BJ (cell line): Measurements from ENCODE around the gene SIX5. TPM values are rescaled to one million over a fixed set of nuclear protein-coding genes. Genes with fewer than 3 reads are reported as not detected.

ENCODE experiments used
- CTCF ChIA-PET: fragments of 350-600 bp; formaldehyde crosslinking; extraction: SDS; loops from one replicate; lab custom pipeline; 2021; ENCODE audit warnings: antibody characterized with exemption, inconsistent platforms; lab: Yijun Ruan, JAX
- POLR2A ChIA-PET: fragments of 300-600 bp; sonication (Branson Sonifier 250); formaldehyde crosslinking; extraction: SDS; loops from one replicate; lab custom pipeline; 2021; ENCODE audit warnings: antibody characterized with exemption; lab: Charles Lee
- DNase-seq: peaks from one replicate; pipeline ENCODE4 v3.0.0-alpha.2; 2011; ENCODE audit warnings: low read depth
- H3K27me3 ChIP-seq: 2 replicates; pipeline ENCODE4 v1.6.0; 2011; ENCODE audit warnings: low read length; ENCODE audit not compliant: control insufficient read depth, insufficient read depth
- H3K36me3 ChIP-seq: 2 replicates; pipeline ENCODE4 v1.5.1; 2011; ENCODE audit warnings: low read length; ENCODE audit not compliant: control insufficient read depth, insufficient read depth
- H3K4me3 ChIP-seq: 2 replicates; pipeline ENCODE4 v1.5.1; 2011; ENCODE audit warnings: low read depth, mild to moderate bottlenecking, control low read depth, low read length
- polyA plus RNA-seq: library from polyadenylated mRNA; depleted of rRNA; stranded (reverse); fragments of >200 nt; gene quantifications from 2 replicates; pipeline ENCODE4 v1.2.3, GENCODE V29; 2011
- TF ChIP-seq, protein P1 (sequence below): IDR thresholded peaks from 2 replicates; pipeline ENCODE4 v1.5.1; 2011; ENCODE audit warnings: low read depth, mild to moderate bottlenecking, control low read depth, inconsistent platforms, low read length, moderate library complexity; ENCODE audit not compliant: insufficient read depth

The SIX5 gene
- polyA plus RNA-seq, 1 experiment: 12.5 TPM

DNA sequence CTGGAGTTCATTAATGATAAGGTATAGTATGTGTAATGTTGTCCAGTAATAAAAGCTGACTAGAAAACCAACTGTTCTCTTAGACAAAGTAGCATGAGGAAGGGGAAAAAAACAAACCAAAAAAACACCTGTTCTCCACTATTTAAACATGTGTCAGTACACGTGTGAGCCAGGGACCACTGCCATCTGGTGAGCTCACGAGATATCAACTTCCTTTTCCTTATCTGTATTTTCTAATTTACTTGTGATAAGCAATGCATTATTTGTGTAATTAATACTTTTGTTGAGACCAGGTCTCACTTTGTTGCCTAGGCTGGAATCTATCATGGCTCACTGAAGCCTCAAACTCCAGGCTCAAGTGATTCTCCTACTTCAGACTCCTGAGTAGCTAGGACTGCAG lies 4.3 kb upstream of the SIX5 start:
- ChIA-PET CTCF (interaction anchor here (0.7 to 7.7 kb wide), 5 partner anchors 9 to 183 kb away, joined by 3 to 154 read pairs (median 5); partner anchors contain the start of genes DMPK and QPCTL), POLR2A (interaction anchor here (0.5 kb wide), 1 partner anchor 9 kb away, joined by 3 read pairs; the partner anchor contains the start of gene DMPK)

DNA sequence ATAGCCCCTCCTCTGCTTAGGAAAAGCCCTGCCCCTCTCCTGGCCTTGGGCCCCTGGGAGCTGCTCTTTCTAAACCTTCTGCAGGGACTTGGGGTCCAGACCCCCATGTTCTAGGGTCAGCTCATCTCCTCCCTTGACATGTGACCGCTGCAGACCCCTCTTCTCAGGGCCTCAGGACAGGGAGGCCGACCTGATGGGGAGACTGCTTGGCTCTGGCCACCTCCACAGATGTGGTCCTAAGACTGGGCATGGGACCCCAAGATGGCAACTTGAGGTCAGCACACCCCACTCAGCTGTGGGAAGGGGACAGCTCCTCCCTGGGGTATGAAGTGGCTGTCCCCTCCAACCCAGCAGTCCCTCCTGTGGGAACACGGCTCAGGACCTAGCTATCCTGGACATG lies 3.9 kb upstream of the SIX5 start:
- TF ChIP-seq, protein P1, sequence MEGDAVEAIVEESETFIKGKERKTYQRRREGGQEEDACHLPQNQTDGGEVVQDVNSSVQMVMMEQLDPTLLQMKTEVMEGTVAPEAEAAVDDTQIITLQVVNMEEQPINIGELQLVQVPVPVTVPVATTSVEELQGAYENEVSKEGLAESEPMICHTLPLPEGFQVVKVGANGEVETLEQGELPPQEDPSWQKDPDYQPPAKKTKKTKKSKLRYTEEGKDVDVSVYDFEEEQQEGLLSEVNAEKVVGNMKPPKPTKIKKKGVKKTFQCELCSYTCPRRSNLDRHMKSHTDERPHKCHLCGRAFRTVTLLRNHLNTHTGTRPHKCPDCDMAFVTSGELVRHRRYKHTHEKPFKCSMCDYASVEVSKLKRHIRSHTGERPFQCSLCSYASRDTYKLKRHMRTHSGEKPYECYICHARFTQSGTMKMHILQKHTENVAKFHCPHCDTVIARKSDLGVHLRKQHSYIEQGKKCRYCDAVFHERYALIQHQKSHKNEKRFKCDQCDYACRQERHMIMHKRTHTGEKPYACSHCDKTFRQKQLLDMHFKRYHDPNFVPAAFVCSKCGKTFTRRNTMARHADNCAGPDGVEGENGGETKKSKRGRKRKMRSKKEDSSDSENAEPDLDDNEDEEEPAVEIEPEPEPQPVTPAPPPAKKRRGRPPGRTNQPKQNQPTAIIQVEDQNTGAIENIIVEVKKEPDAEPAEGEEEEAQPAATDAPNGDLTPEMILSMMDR: no peak
- no peak for DNase-seq
- peaks cover 44% of the 10 kb centered on the region for H3K36me3 ChIP-seq
- ChIA-PET POLR2A (interaction anchor here (0.5 kb wide), 1 partner anchor 10 kb away, joined by 3 read pairs; the partner anchor contains the start of gene DMPK), CTCF (interaction anchor here (0.7 to 7.7 kb wide), 6 partner anchors 10 to 182 kb away, joined by 3 to 154 read pairs (median 8); partner anchors contain the start of genes DMPK, QPCTL and RSPH6A)
- no peaks in the 10 kb centered on the region for H3K27me3 ChIP-seq
- no peak overlapping the region for H3K4me3 ChIP-seq

More for the DNA sequence above, 4.3 kb upstream of the SIX5 start:
- TF ChIP-seq, protein P1: no peak
- Histone ChIP-seq H3K36me3 (peaks cover 48% of the 10 kb centered on the region), H3K4me3 (no peak overlapping the region), H3K27me3 (no peaks in the 10 kb centered on the region)
- no peak for DNase-seq

DNA sequence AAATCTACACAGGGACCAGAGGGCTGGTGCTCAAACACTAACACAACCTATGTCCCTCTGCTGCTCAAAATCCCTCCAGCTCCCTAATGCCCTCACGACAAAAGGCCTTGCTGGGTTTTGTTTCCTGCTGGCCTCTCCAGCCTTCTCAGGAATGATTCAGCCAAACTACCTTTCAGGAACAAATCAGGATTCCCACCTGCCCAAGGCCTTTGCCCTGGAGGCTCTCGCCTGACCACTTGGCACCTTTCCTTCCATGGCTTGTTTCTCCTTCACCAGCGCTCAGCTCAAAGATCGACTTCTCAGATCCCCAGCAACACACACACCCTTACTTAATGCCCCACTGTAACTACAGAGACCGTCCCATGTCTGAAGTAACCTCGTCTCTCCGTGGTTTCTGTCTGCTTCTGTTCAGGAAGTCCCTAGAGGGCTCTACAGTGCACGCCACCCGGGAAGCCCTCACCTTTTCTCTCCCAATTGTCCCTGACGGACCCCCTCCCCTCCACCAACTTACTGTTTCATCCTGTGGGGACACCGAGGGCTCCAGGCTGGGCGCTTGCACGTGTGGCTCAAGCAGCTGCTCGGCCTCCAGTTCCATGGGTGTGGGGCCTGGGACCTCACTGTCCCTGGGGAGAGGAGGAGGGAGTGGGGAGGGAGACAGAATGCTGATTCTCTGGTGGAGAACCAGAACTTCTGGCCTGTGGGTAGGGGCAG lies 3.2 kb upstream of the SIX5 start:
- ChIA-PET POLR2A (interaction anchor here (0.6 kb wide), 2 partner anchors 9 to 206 kb away, joined by 3 to 4 read pairs; no protein-coding TSS in a partner anchor), CTCF (interaction anchor here (1.0 to 7.7 kb wide), 4 partner anchors 10 to 92 kb away, joined by 3 to 154 read pairs (median 18); partner anchors contain the start of genes DMPK and RSPH6A)
- no peak for DNase-seq
- no peak overlapping the region for H3K4me3 ChIP-seq
- peaks cover 37% of the 10 kb centered on the region for H3K36me3 ChIP-seq
- TF ChIP-seq, protein P1: no peak
- H3K27me3 ChIP-seq: no peaks in the 10 kb centered on the region

DNA sequence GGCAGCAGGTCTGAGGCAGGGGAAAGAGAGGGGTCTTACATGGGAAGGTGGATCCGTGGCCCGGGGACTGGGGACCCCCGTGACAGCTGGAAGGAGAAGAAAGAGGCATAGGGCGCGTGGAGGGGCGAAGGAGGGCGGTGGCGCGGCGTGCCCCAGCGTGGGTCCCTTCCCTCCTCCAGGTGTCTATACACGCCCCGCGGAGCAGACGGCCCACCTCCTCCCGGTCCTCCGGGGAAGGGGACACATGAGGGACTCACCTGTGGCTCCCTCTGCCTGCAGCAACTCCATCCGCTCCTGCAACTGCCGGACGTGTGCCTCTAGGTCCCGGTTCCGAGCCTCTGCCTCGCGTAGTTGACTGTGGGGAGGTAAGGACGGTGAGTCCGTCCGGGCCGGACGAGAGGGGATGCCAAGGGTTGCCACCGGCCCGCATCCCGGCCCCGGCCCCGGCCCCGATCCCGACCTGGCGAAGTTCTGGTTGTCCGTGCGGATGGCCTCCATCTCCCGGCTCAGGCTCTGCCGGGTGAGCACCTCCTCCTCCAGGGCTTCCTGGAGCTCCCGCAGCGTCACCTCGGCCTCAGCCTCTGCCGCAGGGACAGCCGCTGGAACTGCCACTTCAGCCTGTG lies 2.4 kb upstream of the SIX5 start:
- DNase-seq: no peak
- Histone ChIP-seq H3K4me3 (no peak overlapping the region), H3K27me3 (no peaks in the 10 kb centered on the region), H3K36me3 (peaks cover 30% of the 10 kb centered on the region)
- TF ChIP-seq, protein P1: no peak
- ChIA-PET POLR2A (interaction anchor here (0.6 to 1.0 kb wide), 3 partner anchors 9 to 206 kb away, joined by 3 to 6 read pairs (median 4); no protein-coding TSS in a partner anchor), CTCF (interaction anchor here (1.0 to 7.7 kb wide), 8 partner anchors 10 to 111 kb away, joined by 3 to 154 read pairs (median 10); partner anchors contain the start of genes DMPK, DMWD and RSPH6A)
